ENCODE results near the gene CYP27A1.
"Not testable (repeated sequence)": the region's sequence is repeated elsewhere in the genome, so short reads cannot be mapped to it uniquely, and the experiment has no call there.

Gene CYP27A1

GRCh38 chr2:218832520-218832919, 50.6 kb downstream of the CYP27A1 start:
- no peak for DNase-seq

- DNase-seq: no peak
Observed at GRCh38 chr2:218833023-218833609, 51.2 kb downstream of the CYP27A1 start.

- no peak for DNase-seq
Observed at GRCh38 chr2:218834685-218835084, 52.7 kb downstream of the CYP27A1 start.

- no peak for DNase-seq
Observed at GRCh38 chr2:218837495-218837894, 55.5 kb downstream of the CYP27A1 start.

GRCh38 chr2:218839430-218839829, 57.5 kb downstream of the CYP27A1 start:
- DNase-seq: no peak

GRCh38 chr2:218839888-218840287, 57.9 kb downstream of the CYP27A1 start:
- no peak for DNase-seq

- DNase-seq: not testable (repeated sequence)
Observed at GRCh38 chr2:218844334-218844733, 62.4 kb downstream of the CYP27A1 start.

- DNase-seq: not testable (repeated sequence)
Observed at GRCh38 chr2:218846963-218847362, 65.0 kb downstream of the CYP27A1 start.

GRCh38 chr2:218849721-218850120, 67.8 kb downstream of the CYP27A1 start:
- no peak for DNase-seq

GRCh38 chr2:218850796-218851195, 68.8 kb downstream of the CYP27A1 start:
- no peak for DNase-seq

GRCh38 chr2:218851286-218851685, 69.3 kb downstream of the CYP27A1 start:
- DNase-seq: no peak

GRCh38 chr2:218852911-218853667, 71.1 kb downstream of the CYP27A1 start:
- no peak for DNase-seq

- no peak for DNase-seq
Observed at GRCh38 chr2:218853766-218854165, 71.8 kb downstream of the CYP27A1 start.

GRCh38 chr2:218854860-218855259, 72.9 kb downstream of the CYP27A1 start:
- DNase-seq: no peak

- no peak for DNase-seq
Observed at GRCh38 chr2:218855305-218856166, 73.6 kb downstream of the CYP27A1 start.

GRCh38 chr2:218856167-218856895, 74.4 kb downstream of the CYP27A1 start:
- no peak for DNase-seq

- DNase-seq: no peak
Observed at GRCh38 chr2:218856896-218857243, 74.9 kb downstream of the CYP27A1 start.

GRCh38 chr2:218857371-218858137, 75.6 kb downstream of the CYP27A1 start:
- no peak for DNase-seq

- DNase-seq: no peak
Observed at GRCh38 chr2:218858138-218858445, 76.1 kb downstream of the CYP27A1 start.

- no peak for DNase-seq
Observed at GRCh38 chr2:218858671-218859555, 77.0 kb downstream of the CYP27A1 start.

GRCh38 chr2:218859556-218859987, 77.6 kb downstream of the CYP27A1 start, which contains the start of gene WNT6:
TSS of gene WNT6 (plus strand) at chr2:218859805. CDS start at chr2:218860038, 233 bp downstream.
- no peak for DNase-seq
